Ovary (tissue), 3 donors: ENCODE measurements around the gene UBXN1.

Experiments used
- CTCF ChIP-seq, 3 donors: fragments of 450-650 bp in 2 of 3; fragments of 200-600 bp in 1 of 3; IDR thresholded peaks; one replicate each; pipeline versions ENCODE4 v1.5.1 to v1.8.0; 2016 to 2022; ENCODE audit warnings: antibody characterized with exemption in 3 of 3, mild to moderate bottlenecking in 1 of 3
- EP300 ChIP-seq: sonication (generic); formaldehyde crosslinking; IDR thresholded peaks from one replicate; pipeline ENCODE4 v1.6.1; 2017; ENCODE audit warnings: antibody characterized with exemption
- POLR2A ChIP-seq: fragments of 450-650 bp; IDR thresholded peaks from one replicate; pipeline ENCODE4 v1.6.1; 2017; ENCODE audit warnings: antibody characterized with exemption, mild to moderate bottlenecking, moderate library complexity
- donor health status: DM: no; HTN: no; CAD: no.

- TF ChIP-seq POLR2A, result no peak
- TF ChIP-seq CTCF (IDR thresholded peaks at IDR 0.05), result no peak
- no peak for TF ChIP-seq EP300
Measured at GRCh38 chr11:62649486-62649885, 29.4 kb downstream of the UBXN1 start.
